Suppressor macrophage treated with lipopolysaccharide for 1 hour (primary cell): ENCODE measurements around the gene ZNF281.

Experiments
- DNase-seq, 3 donors: peaks; one replicate each; pipeline ENCODE4 v3.0.0-alpha.2; 2020 to 2022

Gene ZNF281

GRCh38 chr1:200384818-200385390, 24.9 kb downstream of the ZNF281 start:
- DNase-seq: no peak

- DNase-seq: no peak
Observed at GRCh38 chr1:200381256-200381984, 28.4 kb downstream of the ZNF281 start.

- DNase-seq: peak; percentile 35 to 49 (median 42)
Observed at GRCh38 chr1:200380589-200381021, 29.2 kb downstream of the ZNF281 start.

GRCh38 chr1:200379940-200380588, 29.8 kb downstream of the ZNF281 start:
- no peak for DNase-seq

GRCh38 chr1:200379432-200379757, 30.4 kb downstream of the ZNF281 start:
- peak; percentile 34 to 70 (median 63) for DNase-seq

GRCh38 chr1:200378096-200378495, 31.7 kb downstream of the ZNF281 start:
- DNase-seq: no peak

- DNase-seq: peak; percentile 65 to 78 (median 68)
Observed at GRCh38 chr1:200376528-200376927, 33.3 kb downstream of the ZNF281 start.

GRCh38 chr1:200374569-200375295, 35.1 kb downstream of the ZNF281 start:
- DNase-seq: no peak

- DNase-seq: no peak
Observed at GRCh38 chr1:200373811-200374231, 36.0 kb downstream of the ZNF281 start.

- DNase-seq: no peak
Observed at GRCh38 chr1:200372885-200373181, 37.0 kb downstream of the ZNF281 start.

GRCh38 chr1:200372095-200372884, 37.5 kb downstream of the ZNF281 start:
- DNase-seq: peak; percentile 80 to 89 (median 88)

GRCh38 chr1:200369706-200370105, 40.1 kb downstream of the ZNF281 start:
- DNase-seq: no peak

GRCh38 chr1:200369131-200369530, 40.7 kb downstream of the ZNF281 start:
- DNase-seq: no peak

GRCh38 chr1:200368556-200368955, 41.3 kb downstream of the ZNF281 start:
- DNase-seq: no peak

- DNase-seq: peak; percentile 83 to 92 (median 90)
Observed at GRCh38 chr1:200367841-200368534, 41.8 kb downstream of the ZNF281 start.

- DNase-seq: peak; percentile 36 to 62 (median 56)
Observed at GRCh38 chr1:200366577-200367253, 43.1 kb downstream of the ZNF281 start.

- no peak for DNase-seq
Observed at GRCh38 chr1:200365897-200366426, 43.9 kb downstream of the ZNF281 start.

- no peak for DNase-seq
Observed at GRCh38 chr1:200364831-200365230, 45.0 kb downstream of the ZNF281 start.

GRCh38 chr1:200364091-200364759, 45.6 kb downstream of the ZNF281 start:
- no peak for DNase-seq

GRCh38 chr1:200363264-200363933, 46.4 kb downstream of the ZNF281 start:
- DNase-seq: peak; percentile 42 to 69 (median 67)
